ENCODE data around the gene SGTB.
"Not testable (repeated sequence)": the region's sequence is repeated elsewhere in the genome, so short reads cannot be mapped to it uniquely, and the experiment has no call there.

SGTB gene

DNA sequence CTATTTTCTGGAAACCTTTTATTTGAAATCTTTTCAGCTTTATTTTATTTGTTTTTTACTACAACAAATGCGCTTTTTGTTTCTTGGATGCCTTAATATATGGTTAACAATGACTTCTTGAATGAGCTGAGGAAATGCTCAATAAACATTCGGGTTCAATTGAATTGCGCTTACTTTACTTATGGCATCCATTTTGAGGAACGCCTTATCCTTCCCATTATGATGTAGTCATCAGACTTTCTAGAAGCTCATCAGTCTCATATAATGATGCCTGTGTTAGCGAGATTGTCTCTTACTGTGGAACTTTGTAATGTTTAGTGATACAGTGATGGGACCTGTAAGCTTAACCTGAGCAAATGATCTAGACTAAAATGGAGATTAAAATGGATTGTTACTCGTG lies 96.2 kb downstream of the SGTB start:
- TF ChIP-seq ZFX (IDR thresholded peaks at IDR 0.05; ENCODE audit: borderline replicate concordance): no peak
- TF ChIP-seq, protein P1, sequence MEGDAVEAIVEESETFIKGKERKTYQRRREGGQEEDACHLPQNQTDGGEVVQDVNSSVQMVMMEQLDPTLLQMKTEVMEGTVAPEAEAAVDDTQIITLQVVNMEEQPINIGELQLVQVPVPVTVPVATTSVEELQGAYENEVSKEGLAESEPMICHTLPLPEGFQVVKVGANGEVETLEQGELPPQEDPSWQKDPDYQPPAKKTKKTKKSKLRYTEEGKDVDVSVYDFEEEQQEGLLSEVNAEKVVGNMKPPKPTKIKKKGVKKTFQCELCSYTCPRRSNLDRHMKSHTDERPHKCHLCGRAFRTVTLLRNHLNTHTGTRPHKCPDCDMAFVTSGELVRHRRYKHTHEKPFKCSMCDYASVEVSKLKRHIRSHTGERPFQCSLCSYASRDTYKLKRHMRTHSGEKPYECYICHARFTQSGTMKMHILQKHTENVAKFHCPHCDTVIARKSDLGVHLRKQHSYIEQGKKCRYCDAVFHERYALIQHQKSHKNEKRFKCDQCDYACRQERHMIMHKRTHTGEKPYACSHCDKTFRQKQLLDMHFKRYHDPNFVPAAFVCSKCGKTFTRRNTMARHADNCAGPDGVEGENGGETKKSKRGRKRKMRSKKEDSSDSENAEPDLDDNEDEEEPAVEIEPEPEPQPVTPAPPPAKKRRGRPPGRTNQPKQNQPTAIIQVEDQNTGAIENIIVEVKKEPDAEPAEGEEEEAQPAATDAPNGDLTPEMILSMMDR (IDR thresholded peaks at IDR 0.05): no peak
- H3K27ac ChIP-seq: peak overlapping the region; percentile 84

DNA sequence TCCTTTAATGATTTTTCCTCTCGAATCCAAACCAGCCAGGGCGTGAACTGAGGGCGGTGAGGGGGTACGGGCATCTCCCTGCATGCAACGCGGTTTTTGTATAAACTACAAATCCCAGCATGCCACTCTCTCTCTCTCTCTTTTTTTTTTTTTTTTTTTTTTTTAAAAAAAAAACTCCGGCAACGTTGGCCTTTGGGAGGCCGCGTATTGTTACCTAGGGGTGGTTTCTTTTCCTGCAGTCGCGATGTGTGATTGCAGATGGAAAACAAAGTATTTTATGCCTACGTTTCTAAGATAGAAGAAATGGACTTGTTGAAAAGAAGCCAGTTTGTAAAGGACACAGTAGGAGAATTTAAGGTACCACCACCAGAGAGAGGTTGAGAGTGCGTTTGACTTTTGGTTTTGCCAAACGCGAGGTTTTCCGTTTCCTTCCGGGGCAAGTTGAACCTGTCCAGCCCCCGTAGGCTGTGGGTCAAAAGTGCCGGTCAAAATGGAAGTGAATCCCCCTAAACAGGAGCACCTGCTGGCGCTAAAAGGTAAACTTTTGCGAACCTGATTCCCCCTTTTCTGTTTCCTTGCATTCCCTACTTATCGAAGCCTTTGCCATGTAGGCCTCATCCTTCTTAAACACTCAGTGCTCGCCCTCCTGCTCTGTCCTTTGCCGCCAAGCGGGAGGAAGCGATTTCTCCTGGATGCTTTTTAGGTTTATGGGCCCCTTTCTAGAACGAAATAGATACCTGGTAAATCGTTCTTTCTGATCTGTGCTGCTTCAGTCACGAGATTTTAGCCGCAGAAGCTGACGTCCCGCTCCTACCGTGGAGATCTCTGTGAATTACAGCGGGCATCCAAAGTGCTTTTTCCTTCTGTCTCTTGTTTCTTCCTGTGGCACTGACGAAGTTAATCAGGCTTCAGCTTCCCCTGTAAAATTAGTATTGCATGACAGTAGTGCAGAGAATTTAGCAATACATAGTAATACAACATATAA lies 97.0 kb downstream of the SGTB start, which contains the start of the genes SHLD3 and TRAPPC13:
TSS of gene SHLD3 (plus strand) at position 457 of the 985 bp plus-strand sequence. CDS start 4,561 bp downstream, outside the sequence.
TSS of gene TRAPPC13 (plus strand) at position 457 of the 985 bp plus-strand sequence. CDS start at position 491, 34 bp downstream.
- TF ChIP-seq, protein P1 (IDR thresholded peaks at IDR 0.05): no peak
- no peak for TF ChIP-seq ZFX (IDR thresholded peaks at IDR 0.05; ENCODE audit: borderline replicate concordance)
- peak within 1 kb of the TSS; percentile 84 for H3K27ac ChIP-seq

DNA sequence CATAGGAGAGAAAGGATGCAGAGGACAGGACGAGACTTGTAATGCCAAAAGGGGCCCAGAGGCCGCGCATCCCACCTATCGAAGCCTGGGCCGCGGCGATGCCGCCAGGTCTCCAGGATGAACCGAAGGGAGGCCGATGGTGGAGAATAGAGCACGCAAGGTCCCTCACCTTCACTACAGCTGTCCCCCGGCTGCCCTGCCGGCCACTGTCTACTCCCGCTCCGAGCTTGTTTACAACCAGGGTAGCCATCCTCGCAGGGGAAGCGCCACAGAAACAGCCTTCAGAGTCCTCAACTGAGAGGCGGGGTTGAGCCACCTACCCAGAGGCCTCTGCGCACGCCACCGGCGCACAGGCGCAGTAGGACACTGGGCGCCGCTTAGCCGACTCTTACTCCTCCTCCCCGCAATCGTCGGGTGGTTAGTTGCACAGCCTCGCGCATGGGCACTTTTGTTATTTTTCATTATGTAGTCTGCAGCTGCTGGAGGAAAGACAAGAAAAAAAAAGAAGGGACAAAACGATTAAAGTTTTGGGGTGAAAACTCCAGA lies 97.8 kb downstream of the SGTB start, which contains the start of gene TRIM23:
TSS of gene TRIM23 (minus strand) at position 309 of the 546 bp plus-strand sequence. CDS start at position 250, 59 bp downstream.
- peak within 1 kb of the TSS; percentile 84 for H3K27ac ChIP-seq
- TF ChIP-seq ZFX (IDR thresholded peaks at IDR 0.05; ENCODE audit: borderline replicate concordance): no peak
- TF ChIP-seq, protein P1 (IDR thresholded peaks at IDR 0.05): no peak

DNA sequence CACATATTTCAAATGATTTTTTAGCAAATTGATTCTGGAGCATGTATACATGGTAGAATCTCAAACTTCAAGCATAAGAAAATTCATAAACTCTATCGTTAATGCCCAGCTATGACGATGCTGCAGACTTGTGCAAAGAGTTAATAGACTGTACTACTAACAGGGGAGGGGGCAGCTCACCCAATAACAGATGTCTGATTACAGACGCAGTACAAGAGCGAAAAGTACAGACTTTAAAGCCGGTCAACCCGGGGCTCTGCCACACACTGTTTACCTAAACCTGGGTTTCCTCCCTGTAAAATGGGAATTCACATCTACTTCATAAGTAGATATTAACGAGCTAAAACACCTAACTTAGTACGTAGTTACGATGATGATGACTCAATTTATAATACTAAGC lies 98.4 kb downstream of the SGTB start:
- peak overlapping the region; percentile 84 for H3K27ac ChIP-seq
- TF ChIP-seq, protein P1 (IDR thresholded peaks at IDR 0.05): no peak
- no peak for TF ChIP-seq ZFX (IDR thresholded peaks at IDR 0.05; ENCODE audit: borderline replicate concordance)

DNA sequence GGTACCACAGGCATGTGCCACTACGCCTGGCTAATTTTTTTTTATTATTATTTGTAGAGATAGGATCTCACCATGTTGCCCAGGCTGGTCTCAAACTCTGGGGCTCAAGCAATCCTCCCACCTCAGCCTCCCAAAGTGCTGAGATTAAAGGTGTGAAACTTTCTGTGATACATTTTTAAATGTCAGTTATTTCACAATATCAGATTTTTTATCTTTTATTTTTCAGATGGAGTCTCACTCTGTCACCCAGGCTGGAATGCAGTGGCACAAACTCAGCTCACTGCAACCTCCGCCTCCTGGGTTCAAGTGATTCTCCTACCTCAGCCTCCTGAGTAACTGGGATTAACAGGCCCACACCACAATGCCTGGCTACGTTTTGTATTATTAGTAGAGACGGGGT lies 99.9 kb downstream of the SGTB start:
- H3K27ac ChIP-seq: not testable (repeated sequence)

DNA sequence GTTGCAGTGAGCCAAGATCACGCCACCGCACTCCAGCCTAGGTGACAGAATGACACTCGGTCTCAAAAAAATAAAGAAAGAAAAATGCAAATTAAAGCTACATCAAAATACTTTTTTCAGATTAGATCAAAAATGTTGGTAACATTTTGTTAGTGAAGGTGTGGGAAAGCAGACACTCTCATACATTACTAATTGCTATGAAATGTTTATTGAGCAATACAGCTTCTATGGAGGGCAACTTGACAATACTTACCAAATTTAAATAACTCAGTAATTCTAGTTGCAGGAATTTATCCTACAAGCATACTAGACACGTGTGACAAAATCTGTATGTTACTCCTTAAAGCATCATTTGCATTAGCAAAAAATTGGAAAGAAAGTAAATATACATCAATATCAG lies 101.9 kb downstream of the SGTB start:
- no peak overlapping the region for H3K27ac ChIP-seq
- no peak for TF ChIP-seq ZFX (IDR thresholded peaks at IDR 0.05; ENCODE audit: borderline replicate concordance)
- TF ChIP-seq, protein P1 (IDR thresholded peaks at IDR 0.05): no peak

All from 22Rv1 (cell line).